Hindlimb muscle (tissue), 1 donor: ENCODE data around the gene RIPOR3. TPM values are rescaled to one million over a fixed set of nuclear protein-coding genes. Genes with fewer than 3 reads are reported as not detected.
"Not testable (repeated sequence)": the region's sequence is repeated elsewhere in the genome, so short reads cannot be mapped to it uniquely, and the experiment has no call there.

Experiments
- DNase-seq: peaks from one replicate; pipeline ENCODE4 v3.0.0-alpha.2; 2013
- polyA plus RNA-seq: library from polyadenylated mRNA; unstranded; fragments of 120-200 nt; gene quantifications from one replicate; pipeline ENCODE4 v1.2.1, GENCODE V29; 2013; ENCODE audit not compliant: insufficient read length

The RIPOR3 gene
- polyA plus RNA-seq, 1 donor, result 4.0 TPM

- no peak for DNase-seq
Measured at GRCh38 chr20:50607436-50607835, 83.9 kb downstream of the RIPOR3 start.

GRCh38 chr20:50605136-50605535 is 86.2 kb downstream of the RIPOR3 start:
- DNase-seq, result no peak

- DNase-seq, result no peak
Measured at GRCh38 chr20:50604451-50604850, 86.9 kb downstream of the RIPOR3 start.

GRCh38 chr20:50602432-50603088 is 88.8 kb downstream of the RIPOR3 start:
- no peak for DNase-seq

GRCh38 chr20:50601511-50602431 is 89.6 kb downstream of the RIPOR3 start:
- no peak for DNase-seq

GRCh38 chr20:50600281-50600895 is 91.0 kb downstream of the RIPOR3 start:
- no peak for DNase-seq

- DNase-seq, result not testable (repeated sequence)
Measured at GRCh38 chr20:50598768-50599167, 92.6 kb downstream of the RIPOR3 start.

GRCh38 chr20:50598074-50598473 is 93.3 kb downstream of the RIPOR3 start:
- DNase-seq, result no peak

GRCh38 chr20:50597406-50597969 is 93.9 kb downstream of the RIPOR3 start:
- DNase-seq, result no peak

- no peak for DNase-seq
Measured at GRCh38 chr20:50596694-50597021, 94.7 kb downstream of the RIPOR3 start.

- DNase-seq, result no peak
Measured at GRCh38 chr20:50595988-50596693, 95.2 kb downstream of the RIPOR3 start.

GRCh38 chr20:50595433-50595895 is 95.9 kb downstream of the RIPOR3 start:
- no peak for DNase-seq

GRCh38 chr20:50594591-50595432 is 96.5 kb downstream of the RIPOR3 start:
- DNase-seq, result no peak

GRCh38 chr20:50594231-50594590 is 97.1 kb downstream of the RIPOR3 start:
- DNase-seq, result no peak

GRCh38 chr20:50593005-50593335 is 98.4 kb downstream of the RIPOR3 start:
- DNase-seq, result no peak

GRCh38 chr20:50592282-50593004 is 98.9 kb downstream of the RIPOR3 start:
- no peak for DNase-seq

GRCh38 chr20:50591233-50591852 is 100.0 kb downstream of the RIPOR3 start:
- DNase-seq, result no peak

GRCh38 chr20:50590348-50590664 is 101.0 kb downstream of the RIPOR3 start:
- no peak for DNase-seq

- DNase-seq, result no peak
Measured at GRCh38 chr20:50589548-50590347, 101.6 kb downstream of the RIPOR3 start.
